Choroid plexus epithelial cell (primary cell): Measurements from ENCODE around the gene KDM3A.

Experiments
- DNase-seq: peaks from one replicate; pipeline ENCODE4 v3.0.0-alpha.2; 2010; ENCODE audit warnings: low read depth
- H3K4me3 ChIP-seq: 2 replicates; pipeline ENCODE4 v1.5.1; 2011; ENCODE audit warnings: low read depth, mild to moderate bottlenecking, control low read depth, low read length, moderate library complexity
- TF ChIP-seq, protein P1 (sequence below): conservative IDR thresholded peaks from 2 replicates; pipeline ENCODE4 v1.5.1; 2011; ENCODE audit warnings: low read depth, mild to moderate bottlenecking, control low read depth, inconsistent platforms, low read length, moderate library complexity

Gene KDM3A

GRCh38 chr2:86523491-86523890 is 82.3 kb downstream of the KDM3A start:
- H3K4me3 ChIP-seq: no peak overlapping the region
- DNase-seq: no peak
- TF ChIP-seq, protein P1, sequence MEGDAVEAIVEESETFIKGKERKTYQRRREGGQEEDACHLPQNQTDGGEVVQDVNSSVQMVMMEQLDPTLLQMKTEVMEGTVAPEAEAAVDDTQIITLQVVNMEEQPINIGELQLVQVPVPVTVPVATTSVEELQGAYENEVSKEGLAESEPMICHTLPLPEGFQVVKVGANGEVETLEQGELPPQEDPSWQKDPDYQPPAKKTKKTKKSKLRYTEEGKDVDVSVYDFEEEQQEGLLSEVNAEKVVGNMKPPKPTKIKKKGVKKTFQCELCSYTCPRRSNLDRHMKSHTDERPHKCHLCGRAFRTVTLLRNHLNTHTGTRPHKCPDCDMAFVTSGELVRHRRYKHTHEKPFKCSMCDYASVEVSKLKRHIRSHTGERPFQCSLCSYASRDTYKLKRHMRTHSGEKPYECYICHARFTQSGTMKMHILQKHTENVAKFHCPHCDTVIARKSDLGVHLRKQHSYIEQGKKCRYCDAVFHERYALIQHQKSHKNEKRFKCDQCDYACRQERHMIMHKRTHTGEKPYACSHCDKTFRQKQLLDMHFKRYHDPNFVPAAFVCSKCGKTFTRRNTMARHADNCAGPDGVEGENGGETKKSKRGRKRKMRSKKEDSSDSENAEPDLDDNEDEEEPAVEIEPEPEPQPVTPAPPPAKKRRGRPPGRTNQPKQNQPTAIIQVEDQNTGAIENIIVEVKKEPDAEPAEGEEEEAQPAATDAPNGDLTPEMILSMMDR: no peak

GRCh38 chr2:86525421-86526340 is 84.5 kb downstream of the KDM3A start:
- H3K4me3 ChIP-seq: no peak overlapping the region
- TF ChIP-seq, protein P1: no peak
- no peak for DNase-seq

DNA sequence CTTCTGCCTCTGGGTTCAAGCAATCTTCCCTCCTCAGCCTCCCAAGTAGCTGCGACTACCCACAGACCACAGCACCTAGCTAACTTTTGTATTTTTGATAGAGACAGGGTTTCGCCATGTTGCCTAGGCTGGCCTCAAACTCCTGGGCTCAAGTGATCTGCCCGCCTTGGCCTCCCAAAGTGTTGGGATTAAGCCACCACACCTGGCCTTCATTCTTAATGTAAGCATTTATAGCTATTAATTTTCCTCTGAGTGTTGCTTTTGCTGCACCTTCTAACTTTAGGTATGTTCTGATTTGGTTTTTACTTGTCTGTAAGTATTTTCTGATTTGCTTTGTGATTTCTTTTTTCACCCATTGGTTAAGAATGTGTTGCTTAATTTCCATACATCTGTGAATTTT is 92.4 kb downstream of the KDM3A start:
- H3K4me3 ChIP-seq: no peak overlapping the region
- DNase-seq: no peak
- TF ChIP-seq, protein P1: no peak

GRCh38 chr2:86541334-86541733 is 100.2 kb downstream of the KDM3A start:
- TF ChIP-seq, protein P1: no peak
- no peak overlapping the region for H3K4me3 ChIP-seq
- DNase-seq: peak; percentile 10
